Hepatocyte (in vitro differentiated cells): ENCODE data around the gene TMEM209.

ENCODE experiments used
- CTCF ChIP-seq: fragments of 200-600 bp; sonication (generic); IDR thresholded peaks from 2 replicates; pipeline ENCODE4 v1.5.1; 2016; ENCODE audit warnings: antibody characterized with exemption, mild to moderate bottlenecking; ENCODE audit not compliant: poor library complexity
- EZH2 ChIP-seq: fragments of 200-600 bp; sonication (generic); IDR thresholded peaks from 2 replicates; pipeline ENCODE4 v1.6.1; 2016; ENCODE audit warnings: antibody characterized with exemption, mild to moderate bottlenecking, borderline replicate concordance

- TF ChIP-seq CTCF (no peak), EZH2 (no peak)
These were observed at the start of gene TMEM209 for GRCh38 chr7:130205084-130205947.
